GM23338 (cell line): Measurements from ENCODE around the gene BRICD5. TPM values are rescaled to one million over a fixed set of nuclear protein-coding genes. Genes with fewer than 3 reads are reported as not detected.

ENCODE experiments used
- ATAC-seq: fragments of 200-7000 bp; cut with Tn5 transposase; 3 replicates; pipeline ENCODE4 v1.9.1; 2020
- DNase-seq: peaks from one replicate; pipeline ENCODE4 v3.0.0-alpha.2; 2015; ENCODE audit warnings: low spot score
- H2AFZ ChIP-seq: fragments of 200-600 bp; sonication (generic); 2 replicates; pipeline ENCODE4 v1.8.0; 2016; ENCODE audit warnings: antibody characterized with exemption, mild to moderate bottlenecking, moderate library complexity
- H3F3A ChIP-seq: fragments of 200-600 bp; sonication (generic); replicated peaks from 2 replicates; pipeline ENCODE4 v1.8.0; 2017; ENCODE audit warnings: antibody characterized with exemption, mixed run types, low read depth
- H3K27ac ChIP-seq: fragments of 200-600 bp; sonication (generic); 2 replicates; pipeline ENCODE4 v1.6.1; 2016; ENCODE audit warnings: low read depth
- H3K27me3 ChIP-seq: fragments of 200-600 bp; sonication (generic); 2 replicates; pipeline ENCODE4 v1.8.0; 2016; ENCODE audit warnings: mild to moderate bottlenecking, mixed run types, moderate library complexity; ENCODE audit not compliant: insufficient read depth
- H3K36me3 ChIP-seq: fragments of 200-600 bp; sonication (generic); 2 replicates; pipeline ENCODE4 v1.8.0; 2016; ENCODE audit warnings: mild to moderate bottlenecking; ENCODE audit not compliant: insufficient read depth
- H3K4me1 ChIP-seq: fragments of 200-600 bp; sonication (generic); 2 replicates; pipeline ENCODE4 v1.8.0; 2016; ENCODE audit warnings: mild to moderate bottlenecking, moderate library complexity; ENCODE audit not compliant: insufficient read depth
- H3K4me2 ChIP-seq: fragments of 200-600 bp; sonication (generic); 2 replicates; pipeline ENCODE4 v1.7.1; 2017; ENCODE audit warnings: mixed run types
- H3K4me3 ChIP-seq: fragments of 200-600 bp; sonication (generic); 2 replicates; pipeline ENCODE4 v1.6.1; 2016; ENCODE audit warnings: mixed run types
- H3K79me2 ChIP-seq: fragments of 200-600 bp; sonication (generic); replicated peaks from 2 replicates; pipeline ENCODE4 v1.8.0; 2017; ENCODE audit warnings: mild to moderate bottlenecking; ENCODE audit not compliant: insufficient read depth
- H3K9me2 ChIP-seq: fragments of 200-600 bp; sonication (generic); 2 replicates; pipeline ENCODE4 v1.8.0; 2017; ENCODE audit not compliant: insufficient read depth
- H4K20me1 ChIP-seq: fragments of 200-600 bp; sonication (generic); replicated peaks from 2 replicates; pipeline ENCODE4 v1.8.0; 2017; ENCODE audit warnings: mild to moderate bottlenecking; ENCODE audit not compliant: insufficient read depth
- H3K27ac Mint-ChIP-seq: 2 replicates; pipeline ENCODE4 v1.8.0; 2020; ENCODE audit warnings: inconsistent platforms, mild to moderate bottlenecking, moderate library complexity, mixed read lengths
- H3K27me3 Mint-ChIP-seq: 3 replicates; pipeline ENCODE4 v1.8.0; 2022; ENCODE audit warnings: low read depth, mild to moderate bottlenecking, moderate library complexity, mixed read lengths, inconsistent platforms; ENCODE audit not compliant: insufficient read depth, poor library complexity
- H3K36me3 Mint-ChIP-seq: 3 replicates; pipeline ENCODE4 v1.8.0; 2021; ENCODE audit warnings: low read depth, mild to moderate bottlenecking, inconsistent platforms, moderate library complexity, mixed read lengths
- H3K4me1 Mint-ChIP-seq: 3 replicates; pipeline ENCODE4 v1.8.0; 2020; ENCODE audit warnings: mild to moderate bottlenecking, inconsistent platforms, mixed read lengths
- H3K4me3 Mint-ChIP-seq: 3 replicates; pipeline ENCODE4 v1.8.0; 2021; ENCODE audit warnings: moderate library complexity, mild to moderate bottlenecking, inconsistent platforms, mixed read lengths
- H3K9me3 Mint-ChIP-seq: 3 replicates; pipeline ENCODE4 v1.8.0; 2020; ENCODE audit warnings: moderate library complexity, mild to moderate bottlenecking, inconsistent platforms, mixed read lengths
- EZH2phosphoT487 ChIP-seq: fragments of 200-600 bp; sonication (generic); IDR thresholded peaks from one replicate; pipeline ENCODE4 v1.8.1; 2018; ENCODE audit warnings: antibody characterized with exemption; ENCODE audit not compliant: unreplicated experiment
- NANOG ChIP-seq: IDR thresholded peaks from 2 replicates; pipeline ENCODE4 v1.6.1; 2016; ENCODE audit warnings: antibody characterized with exemption, borderline replicate concordance
- ZNF114 ChIP-seq: fragments of 250-450 bp; sonication (Bioruptor Pico); IDR thresholded peaks from 2 replicates; pipeline ENCODE4 v1.5.0; 2020; ENCODE audit warnings: mild to moderate bottlenecking, moderate library complexity
- polyA plus RNA-seq: library from polyadenylated mRNA; unstranded; fragments of >200 nt; fragmentation: Nextera tagmentation; extraction: Ambion mirVana; gene quantifications from 2 replicates; pipeline ENCODE4 v1.2.1, GENCODE V29; 2016
- total RNA-seq: library from RNA; depleted of rRNA; stranded (reverse); fragments of >200 nt; shearing (Covaris generic); gene quantifications from 2 replicates; pipeline ENCODE4 v1.2.3, GENCODE V29; 2014
- TF ChIP-seq, protein P1 (sequence below): IDR thresholded peaks from one replicate; pipeline ENCODE4 v1.6.1; 2018; ENCODE audit warnings: antibody characterized with exemption; ENCODE audit not compliant: unreplicated experiment
- TF ChIP-seq, protein P2 (sequence below): fragments of 250-450 bp; sonication (Bioruptor Pico); IDR thresholded peaks from 2 replicates; pipeline ENCODE4 v1.5.0; 2020; ENCODE audit warnings: mild to moderate bottlenecking, moderate library complexity
- TF ChIP-seq, protein P3 (sequence below): IDR thresholded peaks from 2 replicates; pipeline ENCODE4 v1.6.1; 2016; ENCODE audit warnings: antibody characterized with exemption

Gene BRICD5
- total and polyA plus RNA-seq, 2 experiments from 2014 or later = 5.3 to 6.3 TPM

DNA sequence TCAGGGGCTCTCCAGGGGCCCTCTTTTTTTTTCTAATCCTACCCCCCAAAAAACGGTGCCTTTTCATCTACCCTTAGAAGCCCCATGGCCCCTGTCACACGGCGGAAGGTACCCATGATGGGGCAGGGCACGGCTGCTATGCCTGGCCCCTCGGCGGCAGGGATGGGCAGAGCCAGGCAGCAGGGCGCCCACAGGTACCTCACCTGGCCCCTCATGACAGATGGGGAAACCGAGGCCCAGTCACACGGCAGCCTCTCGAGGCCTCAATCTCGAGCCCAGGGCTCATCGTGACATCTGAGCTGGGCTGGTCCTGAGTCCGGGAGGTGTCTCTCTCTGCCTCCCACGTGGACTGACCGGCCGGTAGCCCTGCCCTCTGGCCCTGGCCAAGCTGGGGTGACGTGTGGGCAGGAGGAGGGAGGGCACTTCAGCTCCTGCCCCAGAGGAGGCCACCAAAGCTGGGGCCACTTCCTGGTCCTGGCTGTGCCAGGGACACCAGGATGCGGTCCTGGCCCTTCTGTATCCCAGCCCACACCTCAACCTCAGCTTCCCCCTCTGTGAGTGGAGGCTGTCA, 43.5 kb downstream of the BRICD5 start (continued):
- TF ChIP-seq, protein P1, sequence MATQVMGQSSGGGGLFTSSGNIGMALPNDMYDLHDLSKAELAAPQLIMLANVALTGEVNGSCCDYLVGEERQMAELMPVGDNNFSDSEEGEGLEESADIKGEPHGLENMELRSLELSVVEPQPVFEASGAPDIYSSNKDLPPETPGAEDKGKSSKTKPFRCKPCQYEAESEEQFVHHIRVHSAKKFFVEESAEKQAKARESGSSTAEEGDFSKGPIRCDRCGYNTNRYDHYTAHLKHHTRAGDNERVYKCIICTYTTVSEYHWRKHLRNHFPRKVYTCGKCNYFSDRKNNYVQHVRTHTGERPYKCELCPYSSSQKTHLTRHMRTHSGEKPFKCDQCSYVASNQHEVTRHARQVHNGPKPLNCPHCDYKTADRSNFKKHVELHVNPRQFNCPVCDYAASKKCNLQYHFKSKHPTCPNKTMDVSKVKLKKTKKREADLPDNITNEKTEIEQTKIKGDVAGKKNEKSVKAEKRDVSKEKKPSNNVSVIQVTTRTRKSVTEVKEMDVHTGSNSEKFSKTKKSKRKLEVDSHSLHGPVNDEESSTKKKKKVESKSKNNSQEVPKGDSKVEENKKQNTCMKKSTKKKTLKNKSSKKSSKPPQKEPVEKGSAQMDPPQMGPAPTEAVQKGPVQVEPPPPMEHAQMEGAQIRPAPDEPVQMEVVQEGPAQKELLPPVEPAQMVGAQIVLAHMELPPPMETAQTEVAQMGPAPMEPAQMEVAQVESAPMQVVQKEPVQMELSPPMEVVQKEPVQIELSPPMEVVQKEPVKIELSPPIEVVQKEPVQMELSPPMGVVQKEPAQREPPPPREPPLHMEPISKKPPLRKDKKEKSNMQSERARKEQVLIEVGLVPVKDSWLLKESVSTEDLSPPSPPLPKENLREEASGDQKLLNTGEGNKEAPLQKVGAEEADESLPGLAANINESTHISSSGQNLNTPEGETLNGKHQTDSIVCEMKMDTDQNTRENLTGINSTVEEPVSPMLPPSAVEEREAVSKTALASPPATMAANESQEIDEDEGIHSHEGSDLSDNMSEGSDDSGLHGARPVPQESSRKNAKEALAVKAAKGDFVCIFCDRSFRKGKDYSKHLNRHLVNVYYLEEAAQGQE = no peak

DNA sequence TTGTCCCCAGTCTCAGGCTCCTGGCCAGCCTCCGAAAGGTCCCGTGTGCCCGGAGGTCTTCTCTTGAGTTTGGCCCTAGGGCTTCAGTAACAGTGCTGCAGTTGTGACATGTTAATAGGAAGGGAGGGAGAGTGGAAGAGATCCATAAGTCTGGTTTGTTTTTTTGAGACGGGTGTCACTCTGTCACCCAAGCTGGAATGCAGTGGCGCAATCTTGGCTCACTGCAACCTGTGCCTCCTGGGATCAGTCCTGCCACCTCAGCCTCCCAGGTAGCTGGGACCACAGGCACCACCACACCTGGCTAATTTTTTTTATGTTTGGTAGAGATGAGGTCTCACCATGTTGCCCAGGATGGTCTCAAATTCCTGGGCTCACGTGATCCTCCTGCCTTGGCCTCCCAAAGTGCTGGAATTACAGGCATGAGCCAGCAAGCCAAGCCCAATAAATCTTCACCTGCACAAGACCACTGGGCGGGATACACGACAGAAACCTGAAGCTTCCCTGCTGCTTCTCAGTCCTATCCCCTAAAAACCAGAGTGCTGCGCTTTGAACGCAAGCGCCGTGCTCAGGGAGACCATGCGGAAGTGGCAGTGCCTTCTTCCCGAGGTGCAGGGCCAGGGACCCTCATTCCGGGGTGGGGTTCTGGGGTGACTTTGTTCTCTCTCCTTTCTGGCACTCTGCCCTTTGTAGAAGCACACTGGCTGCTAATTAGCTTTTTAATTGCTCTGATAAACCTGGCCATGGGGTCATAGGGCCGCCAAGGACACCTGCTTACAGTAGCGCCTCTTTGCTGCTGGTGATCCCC, 44.2 kb downstream of the BRICD5 start:
- no peak overlapping the region for H3K27ac Mint-ChIP-seq
- DNase-seq (no peak), ATAC-seq (no peak)
- Histone ChIP-seq H3K4me1 (no peaks in the 10 kb centered on the region), H3K4me3 (no peak overlapping the region), H3K36me3 (peaks cover 4% of the 10 kb centered on the region; the same call in 1 of the 2 replicates), H3F3A (peaks cover 13% of the 10 kb centered on the region; the same call in 1 of the 2 replicates), H3K27ac (no peak overlapping the region), H3K4me2 (no peak overlapping the region), H3K9me2 (no peaks in the 10 kb centered on the region), H3K27me3 (no peaks in the 10 kb centered on the region), H4K20me1 (no peaks in the 10 kb centered on the region; the same call in none of the 2 replicates), H2AFZ (no peak overlapping the region), H3K79me2 (peaks cover 19% of the 10 kb centered on the region)
- no peaks in the 10 kb centered on the region; the same call in 2 of the 3 replicates for H3K9me3 Mint-ChIP-seq
- H3K4me1 Mint-ChIP-seq = peaks cover 2% of the 10 kb centered on the region; the same call in 2 of the 3 replicates
- peaks cover 34% of the 10 kb centered on the region for H3K36me3 Mint-ChIP-seq
- peaks cover 16% of the 10 kb centered on the region for H3K27me3 Mint-ChIP-seq
- no peak for TF ChIP-seq ZNF114 (CRISPR knock-in tag)
- no peak for TF ChIP-seq EZH2phosphoT487
- TF ChIP-seq, protein P2, sequence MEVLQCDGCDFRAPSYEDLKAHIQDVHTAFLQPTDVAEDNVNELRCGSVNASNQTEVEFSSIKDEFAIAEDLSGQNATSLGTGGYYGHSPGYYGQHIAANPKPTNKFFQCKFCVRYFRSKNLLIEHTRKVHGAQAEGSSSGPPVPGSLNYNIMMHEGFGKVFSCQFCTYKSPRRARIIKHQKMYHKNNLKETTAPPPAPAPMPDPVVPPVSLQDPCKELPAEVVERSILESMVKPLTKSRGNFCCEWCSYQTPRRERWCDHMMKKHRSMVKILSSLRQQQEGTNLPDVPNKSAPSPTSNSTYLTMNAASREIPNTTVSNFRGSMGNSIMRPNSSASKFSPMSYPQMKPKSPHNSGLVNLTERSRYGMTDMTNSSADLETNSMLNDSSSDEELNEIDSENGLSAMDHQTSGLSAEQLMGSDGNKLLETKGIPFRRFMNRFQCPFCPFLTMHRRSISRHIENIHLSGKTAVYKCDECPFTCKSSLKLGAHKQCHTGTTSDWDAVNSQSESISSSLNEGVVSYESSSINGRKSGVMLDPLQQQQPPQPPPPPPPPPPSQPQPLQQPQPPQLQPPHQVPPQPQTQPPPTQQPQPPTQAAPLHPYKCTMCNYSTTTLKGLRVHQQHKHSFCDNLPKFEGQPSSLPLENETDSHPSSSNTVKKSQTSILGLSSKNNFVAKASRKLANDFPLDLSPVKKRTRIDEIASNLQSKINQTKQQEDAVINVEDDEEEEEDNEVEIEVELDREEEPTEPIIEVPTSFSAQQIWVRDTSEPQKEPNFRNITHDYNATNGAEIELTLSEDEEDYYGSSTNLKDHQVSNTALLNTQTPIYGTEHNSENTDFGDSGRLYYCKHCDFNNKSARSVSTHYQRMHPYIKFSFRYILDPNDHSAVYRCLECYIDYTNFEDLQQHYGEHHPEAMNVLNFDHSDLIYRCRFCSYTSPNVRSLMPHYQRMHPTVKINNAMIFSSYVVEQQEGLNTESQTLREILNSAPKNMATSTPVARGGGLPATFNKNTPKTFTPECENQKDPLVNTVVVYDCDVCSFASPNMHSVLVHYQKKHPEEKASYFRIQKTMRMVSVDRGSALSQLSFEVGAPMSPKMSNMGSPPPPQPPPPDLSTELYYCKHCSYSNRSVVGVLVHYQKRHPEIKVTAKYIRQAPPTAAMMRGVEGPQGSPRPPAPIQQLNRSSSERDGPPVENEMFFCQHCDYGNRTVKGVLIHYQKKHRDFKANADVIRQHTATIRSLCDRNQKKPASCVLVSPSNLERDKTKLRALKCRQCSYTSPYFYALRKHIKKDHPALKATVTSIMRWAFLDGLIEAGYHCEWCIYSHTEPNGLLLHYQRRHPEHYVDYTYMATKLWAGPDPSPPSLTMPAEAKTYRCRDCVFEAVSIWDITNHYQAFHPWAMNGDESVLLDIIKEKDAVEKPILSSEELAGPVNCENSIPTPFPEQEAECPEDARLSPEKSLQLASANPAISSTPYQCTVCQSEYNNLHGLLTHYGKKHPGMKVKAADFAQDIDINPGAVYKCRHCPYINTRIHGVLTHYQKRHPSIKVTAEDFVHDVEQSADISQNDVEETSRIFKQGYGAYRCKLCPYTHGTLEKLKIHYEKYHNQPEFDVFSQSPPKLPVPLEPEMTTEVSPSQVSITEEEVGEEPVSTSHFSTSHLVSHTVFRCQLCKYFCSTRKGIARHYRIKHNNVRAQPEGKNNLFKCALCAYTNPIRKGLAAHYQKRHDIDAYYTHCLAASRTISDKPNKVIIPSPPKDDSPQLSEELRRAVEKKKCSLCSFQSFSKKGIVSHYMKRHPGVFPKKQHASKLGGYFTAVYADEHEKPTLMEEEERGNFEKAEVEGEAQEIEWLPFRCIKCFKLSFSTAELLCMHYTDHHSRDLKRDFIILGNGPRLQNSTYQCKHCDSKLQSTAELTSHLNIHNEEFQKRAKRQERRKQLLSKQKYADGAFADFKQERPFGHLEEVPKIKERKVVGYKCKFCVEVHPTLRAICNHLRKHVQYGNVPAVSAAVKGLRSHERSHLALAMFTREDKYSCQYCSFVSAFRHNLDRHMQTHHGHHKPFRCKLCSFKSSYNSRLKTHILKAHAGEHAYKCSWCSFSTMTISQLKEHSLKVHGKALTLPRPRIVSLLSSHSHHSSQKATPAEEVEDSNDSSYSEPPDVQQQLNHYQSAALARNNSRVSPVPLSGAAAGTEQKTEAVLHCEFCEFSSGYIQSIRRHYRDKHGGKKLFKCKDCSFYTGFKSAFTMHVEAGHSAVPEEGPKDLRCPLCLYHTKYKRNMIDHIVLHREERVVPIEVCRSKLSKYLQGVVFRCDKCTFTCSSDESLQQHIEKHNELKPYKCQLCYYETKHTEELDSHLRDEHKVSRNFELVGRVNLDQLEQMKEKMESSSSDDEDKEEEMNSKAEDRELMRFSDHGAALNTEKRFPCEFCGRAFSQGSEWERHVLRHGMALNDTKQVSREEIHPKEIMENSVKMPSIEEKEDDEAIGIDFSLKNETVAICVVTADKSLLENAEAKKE (CRISPR knock-in tag) = no peak
- no peak for TF ChIP-seq NANOG
- TF ChIP-seq, protein P3, sequence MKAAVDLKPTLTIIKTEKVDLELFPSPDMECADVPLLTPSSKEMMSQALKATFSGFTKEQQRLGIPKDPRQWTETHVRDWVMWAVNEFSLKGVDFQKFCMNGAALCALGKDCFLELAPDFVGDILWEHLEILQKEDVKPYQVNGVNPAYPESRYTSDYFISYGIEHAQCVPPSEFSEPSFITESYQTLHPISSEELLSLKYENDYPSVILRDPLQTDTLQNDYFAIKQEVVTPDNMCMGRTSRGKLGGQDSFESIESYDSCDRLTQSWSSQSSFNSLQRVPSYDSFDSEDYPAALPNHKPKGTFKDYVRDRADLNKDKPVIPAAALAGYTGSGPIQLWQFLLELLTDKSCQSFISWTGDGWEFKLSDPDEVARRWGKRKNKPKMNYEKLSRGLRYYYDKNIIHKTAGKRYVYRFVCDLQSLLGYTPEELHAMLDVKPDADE = no peak
- no peak overlapping the region; the same call in 2 of the 3 replicates for H3K4me3 Mint-ChIP-seq
